HCT116 (cell line): ENCODE data around the gene WDR20. TPM values are rescaled to one million over a fixed set of nuclear protein-coding genes. Genes with fewer than 3 reads are reported as not detected.

Experiments used
- ATAC-seq: fragments of 200-7000 bp; cut with Tn5 transposase; 2 replicates; pipeline ENCODE4 v1.9.1; 2020; ENCODE audit warnings: mild to moderate bottlenecking, moderate library complexity
- BruUV-seq: library from RNA; stranded (reverse); fragments of 400-500 nt; replicated peaks from 2 replicates; lab custom pipeline; 2021; lab: Mats Ljungman, UMichigan
- CTCF ChIA-PET: fragments of 300-600 bp; sonication (Branson Sonifier 250); formaldehyde crosslinking; loops from one replicate; lab custom pipeline; 2021; ENCODE audit warnings: antibody characterized with exemption; lab: Charles Lee
- POLR2A ChIA-PET: fragments of 300-600, 350-600 bp; sonication (Branson Sonifier 250); formaldehyde crosslinking; loops from one replicate; lab custom pipeline; 2021; ENCODE audit warnings: antibody characterized with exemption; lab: Charles Lee
- RAD21 ChIA-PET, 2 experiments: fragments of 300-600 bp; sonication (Branson Sonifier 250); formaldehyde crosslinking; loops; one replicate each; lab custom pipeline; 2023; ENCODE audit warnings: low total read pairs in 2 of 2; ENCODE audit not compliant: uncharacterized antibody in 2 of 2, unreplicated experiment in 2 of 2, low non-redundant PET in 1 of 2; lab: Charles Lee
- DNase-seq: peaks from one replicate; pipeline ENCODE4 v3.0.0-alpha.2; 2010; ENCODE audit warnings: low read depth, low spot score
- H2AFZ ChIP-seq: fragments of 200-600 bp; shearing (Covaris generic), sonication (generic); 2 replicates; pipeline ENCODE4 v1.6.1; 2017; ENCODE audit warnings: low read depth, mixed run types, mixed read lengths, antibody characterized with exemption, low read length; ENCODE audit not compliant: poor library complexity, severe bottlenecking
- H3K27ac ChIP-seq: 2 replicates; pipeline ENCODE4 v1.5.1; 2012; ENCODE audit warnings: low read depth, low read length
- H3K27me3 ChIP-seq: fragments of 200-600 bp; sonication (generic); 2 replicates; pipeline ENCODE4 v1.6.1; 2016; ENCODE audit warnings: mixed run types, low read length, mixed read lengths; ENCODE audit not compliant: insufficient read depth
- H3K36me3 ChIP-seq, 2 experiments: fragments of 200-500 bp in 1 of 2; fragments of 200-600 bp in 1 of 2; sonication (Bioruptor generic) in 1 of 2; sonication (generic) in 1 of 2; 2 replicates each; pipeline versions ENCODE4 v1.5.1 to v1.6.1; 2014 to 2016; ENCODE audit warnings: low read length in 2 of 2, inconsistent platforms in 1 of 2, mixed read lengths in 1 of 2, mixed run types in 1 of 2; ENCODE audit not compliant: insufficient read depth in 2 of 2, control insufficient read depth in 1 of 2
- H3K4me1 ChIP-seq, 2 experiments: fragments of 200-600 bp in 1 of 2; sonication (generic) in 1 of 2; 2 replicates each; pipeline versions ENCODE4 v1.5.1 to v1.6.1; 2012 to 2017; ENCODE audit warnings: low read length in 2 of 2, inconsistent platforms in 1 of 2, mild to moderate bottlenecking in 1 of 2, mixed read lengths in 1 of 2, mixed run types in 1 of 2, moderate library complexity in 1 of 2; ENCODE audit not compliant: insufficient read depth in 2 of 2, control insufficient read depth in 1 of 2
- H3K4me2 ChIP-seq: fragments of 200-600 bp; sonication (generic); 2 replicates; pipeline ENCODE4 v1.6.1; 2017; ENCODE audit warnings: mixed run types, low read length, mixed read lengths
- H3K4me3 ChIP-seq, 2 experiments: fragments of 200-600 bp in 1 of 2; sonication (generic) in 1 of 2; replicated peaks in 1 of 2; 2 replicates each; pipeline ENCODE4 v1.5.1; 2011 to 2016; ENCODE audit warnings: low read length in 2 of 2, control low read depth in 1 of 2, low read depth in 1 of 2, mild to moderate bottlenecking in 1 of 2, mixed read lengths in 1 of 2, mixed run types in 1 of 2
- H3K79me2 ChIP-seq: fragments of 200-600 bp; sonication (generic); 2 replicates; pipeline ENCODE4 v1.6.1; 2017; ENCODE audit warnings: mild to moderate bottlenecking, mixed run types, low read length, moderate library complexity, mixed read lengths; ENCODE audit not compliant: insufficient read depth
- H3K9ac ChIP-seq: fragments of 200-600 bp; sonication (generic); 2 replicates; pipeline ENCODE4 v1.6.1; 2016; ENCODE audit warnings: low read length, mixed read lengths
- H3K9me2 ChIP-seq: fragments of 200-600 bp; sonication (generic), shearing (Covaris generic); 2 replicates; pipeline ENCODE4 v1.6.1; 2017; ENCODE audit warnings: mixed run types, mild to moderate bottlenecking, moderate library complexity; ENCODE audit not compliant: insufficient read depth
- H3K9me3 ChIP-seq, 2 experiments: fragments of 200-500 bp in 1 of 2; fragments of 200-600 bp in 1 of 2; sonication (Bioruptor generic) in 1 of 2; sonication (generic) in 1 of 2; 2 replicates each; pipeline ENCODE4 v1.6.1; 2014 to 2017; ENCODE audit warnings: low read length in 2 of 2, mixed read lengths in 2 of 2, inconsistent platforms in 1 of 2, low read depth in 1 of 2, mild to moderate bottlenecking in 1 of 2, mixed run types in 1 of 2, moderate library complexity in 1 of 2; ENCODE audit not compliant: control insufficient read depth in 1 of 2, insufficient read depth in 1 of 2
- H4K20me1 ChIP-seq: fragments of 200-600 bp; sonication (generic), shearing (Covaris generic); 2 replicates; pipeline ENCODE4 v1.6.1; 2017; ENCODE audit warnings: mixed run types, mild to moderate bottlenecking, moderate library complexity; ENCODE audit not compliant: insufficient read depth
- CBX3 ChIP-seq: IDR thresholded peaks from 2 replicates; pipeline ENCODE4 v1.6.1; 2012; ENCODE audit warnings: low read depth
- CTCF ChIP-seq, 3 experiments: fragments of 200-600 bp in 1 of 3; sonication (generic) in 1 of 3; IDR thresholded peaks in 2 of 3; conservative IDR thresholded peaks in 1 of 3; 2 replicates each; pipeline ENCODE4 v1.5.1; 2012 to 2017; ENCODE audit warnings: low read depth in 2 of 3, low read length in 2 of 3, antibody characterized with exemption in 1 of 3, borderline replicate concordance in 1 of 3, control low read depth in 1 of 3, mild to moderate bottlenecking in 1 of 3, mixed read lengths in 1 of 3, mixed run types in 1 of 3, moderate library complexity in 1 of 3; ENCODE audit not compliant: insufficient read depth in 1 of 3
- EGR1 ChIP-seq: IDR thresholded peaks from 2 replicates; pipeline ENCODE4 v1.6.1; 2012; ENCODE audit warnings: low read depth
- ELF1 ChIP-seq: IDR thresholded peaks from 2 replicates; pipeline ENCODE4 v1.6.1; 2012; ENCODE audit warnings: low read depth, borderline replicate concordance
- EZH2 ChIP-seq: fragments of 200-600 bp; sonication (generic); IDR thresholded peaks from 2 replicates; pipeline ENCODE4 v1.6.1; 2017; ENCODE audit warnings: antibody characterized with exemption, mixed run types
- FOSL1 ChIP-seq: IDR thresholded peaks from 2 replicates; pipeline ENCODE4 v1.6.1; 2012; ENCODE audit warnings: low read depth
- JUND ChIP-seq: IDR thresholded peaks from 2 replicates; pipeline ENCODE4 v1.6.1; 2012
- POLR2A ChIP-seq: IDR thresholded peaks from 2 replicates; pipeline ENCODE4 v1.7.0; 2011; ENCODE audit warnings: borderline replicate concordance; ENCODE audit not compliant: insufficient read depth, insufficient read length; ENCODE audit errors: extremely low read depth
- POLR2AphosphoS5 ChIP-seq: IDR thresholded peaks from 2 replicates; pipeline ENCODE4 v1.6.1; 2011; ENCODE audit warnings: mild to moderate bottlenecking, low read depth, low read length, moderate library complexity
- SIN3A ChIP-seq: IDR thresholded peaks from 2 replicates; pipeline ENCODE4 v1.6.1; 2012; ENCODE audit warnings: low read depth
- SP1 ChIP-seq: IDR thresholded peaks from 2 replicates; pipeline ENCODE4 v1.6.1; 2012; ENCODE audit warnings: low read depth
- TCF7L2 ChIP-seq: IDR thresholded peaks from 2 replicates; pipeline ENCODE4 v1.7.0; 2011; ENCODE audit warnings: borderline replicate concordance, inconsistent platforms; ENCODE audit not compliant: insufficient read depth, insufficient read length; ENCODE audit errors: extremely low read depth
- YY1 ChIP-seq: IDR thresholded peaks from 2 replicates; pipeline ENCODE4 v1.6.1; 2011; ENCODE audit warnings: low read length, low read depth, moderate library complexity, mild to moderate bottlenecking; ENCODE audit not compliant: insufficient replicate concordance; ENCODE audit errors: extremely low read depth
- ZFX ChIP-seq: fragments of 450-650 bp; IDR thresholded peaks from 2 replicates; pipeline ENCODE4 v1.6.1; 2017
- ZNF274 ChIP-seq: fragments of 200-500 bp; sonication (Bioruptor generic); IDR thresholded peaks from 2 replicates; pipeline ENCODE4 v1.6.1; 2014; ENCODE audit warnings: mild to moderate bottlenecking, low read depth, low read length, inconsistent platforms
- intact Hi-C: fragments of 100-400 bp; cut with micrococcal nuclease; formaldehyde crosslinking; loops from 2 replicates; pipeline ENCODE4 v1.10.0; 2022
- total RNA-seq: library from RNA; stranded (reverse); gene quantifications from one replicate; pipeline ENCODE4 v1.2.1, GENCODE V29; 2021; ENCODE audit not compliant: unreplicated experiment
- TF ChIP-seq, protein P1 (sequence below): IDR thresholded peaks from 2 replicates; pipeline ENCODE4 v1.6.1; 2011; ENCODE audit warnings: mild to moderate bottlenecking, low read length, moderate library complexity; ENCODE audit not compliant: insufficient replicate concordance; ENCODE audit errors: extremely low read depth
- TF ChIP-seq, protein P2 (sequence below): IDR thresholded peaks from 2 replicates; pipeline ENCODE4 v1.6.1; 2012

WDR20 gene
- total RNA-seq, 1 experiment from 2014 or later, result 21.1 TPM

- TF ChIP-seq POLR2A, result no peak
- no peak for TF ChIP-seq ZFX
- TF ChIP-seq TCF7L2, result no peak
- TF ChIP-seq SIN3A, result no peak
- no peak for TF ChIP-seq ZNF274
- TF ChIP-seq JUND, result no peak
- no peak for TF ChIP-seq SP1
- TF ChIP-seq EGR1, result no peak
- TF ChIP-seq CBX3, result no peak
- TF ChIP-seq EZH2, result no peak
- TF ChIP-seq POLR2AphosphoS5, result no peak
- no peak for TF ChIP-seq FOSL1
- TF ChIP-seq, protein P1, sequence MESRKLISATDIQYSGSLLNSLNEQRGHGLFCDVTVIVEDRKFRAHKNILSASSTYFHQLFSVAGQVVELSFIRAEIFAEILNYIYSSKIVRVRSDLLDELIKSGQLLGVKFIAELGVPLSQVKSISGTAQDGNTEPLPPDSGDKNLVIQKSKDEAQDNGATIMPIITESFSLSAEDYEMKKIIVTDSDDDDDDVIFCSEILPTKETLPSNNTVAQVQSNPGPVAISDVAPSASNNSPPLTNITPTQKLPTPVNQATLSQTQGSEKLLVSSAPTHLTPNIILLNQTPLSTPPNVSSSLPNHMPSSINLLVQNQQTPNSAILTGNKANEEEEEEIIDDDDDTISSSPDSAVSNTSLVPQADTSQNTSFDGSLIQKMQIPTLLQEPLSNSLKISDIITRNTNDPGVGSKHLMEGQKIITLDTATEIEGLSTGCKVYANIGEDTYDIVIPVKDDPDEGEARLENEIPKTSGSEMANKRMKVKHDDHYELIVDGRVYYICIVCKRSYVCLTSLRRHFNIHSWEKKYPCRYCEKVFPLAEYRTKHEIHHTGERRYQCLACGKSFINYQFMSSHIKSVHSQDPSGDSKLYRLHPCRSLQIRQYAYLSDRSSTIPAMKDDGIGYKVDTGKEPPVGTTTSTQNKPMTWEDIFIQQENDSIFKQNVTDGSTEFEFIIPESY, result no peak
- no peak for TF ChIP-seq YY1
- TF ChIP-seq, protein P2, sequence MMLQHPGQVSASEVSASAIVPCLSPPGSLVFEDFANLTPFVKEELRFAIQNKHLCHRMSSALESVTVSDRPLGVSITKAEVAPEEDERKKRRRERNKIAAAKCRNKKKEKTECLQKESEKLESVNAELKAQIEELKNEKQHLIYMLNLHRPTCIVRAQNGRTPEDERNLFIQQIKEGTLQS, result no peak
- TF ChIP-seq ELF1, result no peak
- no peak for TF ChIP-seq CTCF (IDR thresholded peaks at IDR 0.05 in 2 of 3, conservative IDR thresholded peaks at IDR 0.05 in 1 of 3; ENCODE audit: borderline replicate concordance in 1 of 3, insufficient read depth in 1 of 3, low read depth in 2 of 3, low read length in 2 of 3)
- intact Hi-C loops, result no loop called here
- POLR2A ChIA-PET, result no interaction called here
These were observed 84.0 kb downstream of the WDR20 start for GRCh38 chr14:102223682-102224081.

More at GRCh38 chr14:102223682-102224081, 84.0 kb downstream of the WDR20 start:
- Histone ChIP-seq H3K4me1 (peaks cover 0 to 3% of the 10 kb centered on the region in 2 experiments; a peak in 1 of 4 replicates), H3K27ac (no peak overlapping the region), H3K4me3 (no peak overlapping the region), H4K20me1 (no peaks in the 10 kb centered on the region), H3K36me3 (no peaks in the 10 kb centered on the region), H3K9ac (no peak overlapping the region), H3K4me2 (no peak overlapping the region), H3K9me2 (no peaks in the 10 kb centered on the region), H2AFZ (no peak overlapping the region), H3K9me3 (no peaks in the 10 kb centered on the region), H3K27me3 (no peaks in the 10 kb centered on the region), H3K79me2 (no peaks in the 10 kb centered on the region)
- CTCF ChIA-PET, result no interaction called here
- RAD21 ChIA-PET, result no interaction called here
- ATAC-seq, result no peak
- no TSS peak for BruUV-seq
- no peak for DNase-seq
